PC-9 (cell line): Measurements from ENCODE around the gene ROPN1B.
"Not testable (repeated sequence)": the region's sequence is repeated elsewhere in the genome, so short reads cannot be mapped to it uniquely, and the experiment has no call there.

Experiments used
- EZH2 ChIP-seq: fragments of 200-600 bp; sonication (generic); IDR thresholded peaks from 2 replicates; pipeline ENCODE4 v1.8.0; 2017; ENCODE audit warnings: antibody characterized with exemption, low read depth
- TF ChIP-seq, protein P1 (sequence below): fragments of 200-600 bp; sonication (generic); conservative IDR thresholded peaks from 2 replicates; pipeline ENCODE4 v1.6.1; 2017; ENCODE audit warnings: mixed run types, antibody characterized with exemption, mild to moderate bottlenecking, moderate library complexity

DNA sequence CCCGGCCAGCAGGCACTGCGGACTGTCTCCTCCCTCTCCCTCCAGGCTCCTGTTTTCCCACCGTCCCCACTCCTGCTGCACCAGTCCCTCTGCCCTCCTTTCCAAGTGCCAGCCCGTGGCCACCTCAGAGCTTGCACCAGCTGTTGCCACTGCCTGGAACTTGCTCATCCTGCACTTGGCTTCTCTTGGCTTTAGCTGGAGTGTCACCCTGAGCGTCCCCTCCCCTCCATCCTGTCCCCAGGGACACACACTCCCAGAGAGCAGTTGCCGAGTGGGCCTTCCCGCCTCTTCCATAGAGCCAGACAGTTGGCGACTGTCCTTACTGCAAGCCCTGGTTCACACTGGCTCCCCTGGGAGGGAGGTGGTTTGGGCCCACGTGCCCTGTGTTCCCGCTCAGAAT, 48.8 kb upstream of the ROPN1B start:
- TF ChIP-seq EZH2 = not testable (repeated sequence)
- TF ChIP-seq, protein P1, sequence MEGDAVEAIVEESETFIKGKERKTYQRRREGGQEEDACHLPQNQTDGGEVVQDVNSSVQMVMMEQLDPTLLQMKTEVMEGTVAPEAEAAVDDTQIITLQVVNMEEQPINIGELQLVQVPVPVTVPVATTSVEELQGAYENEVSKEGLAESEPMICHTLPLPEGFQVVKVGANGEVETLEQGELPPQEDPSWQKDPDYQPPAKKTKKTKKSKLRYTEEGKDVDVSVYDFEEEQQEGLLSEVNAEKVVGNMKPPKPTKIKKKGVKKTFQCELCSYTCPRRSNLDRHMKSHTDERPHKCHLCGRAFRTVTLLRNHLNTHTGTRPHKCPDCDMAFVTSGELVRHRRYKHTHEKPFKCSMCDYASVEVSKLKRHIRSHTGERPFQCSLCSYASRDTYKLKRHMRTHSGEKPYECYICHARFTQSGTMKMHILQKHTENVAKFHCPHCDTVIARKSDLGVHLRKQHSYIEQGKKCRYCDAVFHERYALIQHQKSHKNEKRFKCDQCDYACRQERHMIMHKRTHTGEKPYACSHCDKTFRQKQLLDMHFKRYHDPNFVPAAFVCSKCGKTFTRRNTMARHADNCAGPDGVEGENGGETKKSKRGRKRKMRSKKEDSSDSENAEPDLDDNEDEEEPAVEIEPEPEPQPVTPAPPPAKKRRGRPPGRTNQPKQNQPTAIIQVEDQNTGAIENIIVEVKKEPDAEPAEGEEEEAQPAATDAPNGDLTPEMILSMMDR = not testable (repeated sequence)
